Epithelial cell of prostate (primary cell): Measurements from ENCODE around the gene MSMP.

Experiments used
- DNase-seq: peaks from one replicate; pipeline ENCODE4 v3.0.0-alpha.2; 2011; ENCODE audit warnings: low read depth, low spot score
- H3K27ac ChIP-seq: fragments of 450-650 bp; 2 replicates; pipeline ENCODE4 v1.5.1; 2017; ENCODE audit warnings: mild to moderate bottlenecking

The MSMP gene

DNA sequence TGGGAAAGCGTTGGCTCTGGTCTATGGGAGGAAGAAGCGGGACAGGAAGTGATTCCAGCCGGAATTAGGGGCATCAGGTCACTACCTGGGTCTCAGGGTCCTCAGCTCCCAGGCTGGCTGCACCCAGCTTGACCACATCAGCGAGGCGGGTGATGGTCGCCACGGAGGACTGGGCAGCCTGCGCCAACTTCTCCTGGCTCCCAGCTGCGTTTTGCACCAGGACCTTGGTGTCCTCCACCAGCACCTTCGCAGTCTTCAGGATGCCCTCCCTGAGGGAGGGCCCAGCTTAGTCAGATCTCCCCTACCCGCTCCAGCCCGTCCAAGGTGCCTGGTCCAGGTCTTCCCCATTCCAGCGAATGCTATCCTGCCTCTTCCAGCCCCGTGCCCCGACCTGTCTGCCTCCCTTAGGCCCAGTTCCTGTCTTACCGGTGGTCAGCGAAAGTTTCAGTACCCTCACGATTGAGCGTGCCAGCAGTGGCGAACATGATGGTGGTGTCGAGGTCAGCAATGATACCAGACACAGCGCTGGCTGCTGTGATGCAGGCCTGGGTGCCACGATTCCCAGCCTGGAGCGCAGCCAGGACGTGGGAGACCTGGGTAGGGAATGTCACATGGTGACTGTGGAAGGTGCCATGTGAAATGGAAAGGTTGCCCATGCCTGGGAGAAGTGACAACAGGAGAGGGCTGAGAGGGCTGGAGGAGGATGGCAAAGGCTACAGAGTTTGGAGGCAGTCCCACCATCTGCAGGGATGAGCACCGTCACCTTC, 50.0 kb downstream of the MSMP start:
- H3K27ac ChIP-seq = no peak overlapping the region
- DNase-seq = no peak
